LNCAP (cell line): Measurements from ENCODE around the gene HS6ST3.

ENCODE experiments used
- TF ChIP-seq, protein P1 (sequence below): fragments of 450-650 bp; IDR thresholded peaks from 2 replicates; pipeline ENCODE4 v1.5.1; 2017; ENCODE audit warnings: mild to moderate bottlenecking

Gene HS6ST3

DNA sequence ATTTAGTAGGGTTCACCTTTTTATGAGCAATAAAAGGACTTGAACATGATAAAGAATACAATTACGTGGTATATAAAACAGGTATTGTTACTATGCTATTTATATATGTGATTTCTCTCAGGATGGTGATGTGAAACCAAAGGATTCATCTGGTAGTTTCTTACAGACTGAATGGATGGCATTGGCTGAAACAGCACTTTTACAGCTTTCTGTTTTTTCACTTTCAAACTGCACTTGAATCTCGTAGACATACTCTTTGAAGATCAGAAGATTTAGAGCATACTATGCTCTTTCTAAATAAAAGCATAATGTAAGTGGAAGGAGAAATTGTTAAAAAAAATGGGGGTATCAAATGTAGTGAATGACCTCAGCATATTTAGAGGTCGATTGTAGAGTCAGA, 354.8 kb downstream of the HS6ST3 start:
- TF ChIP-seq, protein P1, sequence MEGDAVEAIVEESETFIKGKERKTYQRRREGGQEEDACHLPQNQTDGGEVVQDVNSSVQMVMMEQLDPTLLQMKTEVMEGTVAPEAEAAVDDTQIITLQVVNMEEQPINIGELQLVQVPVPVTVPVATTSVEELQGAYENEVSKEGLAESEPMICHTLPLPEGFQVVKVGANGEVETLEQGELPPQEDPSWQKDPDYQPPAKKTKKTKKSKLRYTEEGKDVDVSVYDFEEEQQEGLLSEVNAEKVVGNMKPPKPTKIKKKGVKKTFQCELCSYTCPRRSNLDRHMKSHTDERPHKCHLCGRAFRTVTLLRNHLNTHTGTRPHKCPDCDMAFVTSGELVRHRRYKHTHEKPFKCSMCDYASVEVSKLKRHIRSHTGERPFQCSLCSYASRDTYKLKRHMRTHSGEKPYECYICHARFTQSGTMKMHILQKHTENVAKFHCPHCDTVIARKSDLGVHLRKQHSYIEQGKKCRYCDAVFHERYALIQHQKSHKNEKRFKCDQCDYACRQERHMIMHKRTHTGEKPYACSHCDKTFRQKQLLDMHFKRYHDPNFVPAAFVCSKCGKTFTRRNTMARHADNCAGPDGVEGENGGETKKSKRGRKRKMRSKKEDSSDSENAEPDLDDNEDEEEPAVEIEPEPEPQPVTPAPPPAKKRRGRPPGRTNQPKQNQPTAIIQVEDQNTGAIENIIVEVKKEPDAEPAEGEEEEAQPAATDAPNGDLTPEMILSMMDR, result no peak

DNA sequence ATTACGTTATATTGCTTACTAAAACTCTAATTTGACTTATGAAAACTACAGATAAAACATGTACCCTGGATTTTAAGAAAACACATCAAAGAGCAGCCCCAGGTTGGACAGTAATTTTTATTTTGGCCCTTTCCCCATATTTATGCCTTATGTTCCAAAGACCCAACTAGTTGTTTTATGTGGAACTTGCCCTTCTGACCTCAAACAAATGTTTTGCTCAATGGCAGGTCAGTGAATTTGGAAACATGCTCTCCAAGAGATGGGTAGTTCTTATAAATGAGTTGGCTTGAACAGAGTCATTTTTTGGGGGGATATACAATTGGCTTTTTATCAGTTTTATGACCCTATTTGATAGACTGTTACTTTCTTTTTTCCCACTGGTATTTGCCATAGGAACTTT, 360.0 kb downstream of the HS6ST3 start:
- TF ChIP-seq, protein P1, result no peak

DNA sequence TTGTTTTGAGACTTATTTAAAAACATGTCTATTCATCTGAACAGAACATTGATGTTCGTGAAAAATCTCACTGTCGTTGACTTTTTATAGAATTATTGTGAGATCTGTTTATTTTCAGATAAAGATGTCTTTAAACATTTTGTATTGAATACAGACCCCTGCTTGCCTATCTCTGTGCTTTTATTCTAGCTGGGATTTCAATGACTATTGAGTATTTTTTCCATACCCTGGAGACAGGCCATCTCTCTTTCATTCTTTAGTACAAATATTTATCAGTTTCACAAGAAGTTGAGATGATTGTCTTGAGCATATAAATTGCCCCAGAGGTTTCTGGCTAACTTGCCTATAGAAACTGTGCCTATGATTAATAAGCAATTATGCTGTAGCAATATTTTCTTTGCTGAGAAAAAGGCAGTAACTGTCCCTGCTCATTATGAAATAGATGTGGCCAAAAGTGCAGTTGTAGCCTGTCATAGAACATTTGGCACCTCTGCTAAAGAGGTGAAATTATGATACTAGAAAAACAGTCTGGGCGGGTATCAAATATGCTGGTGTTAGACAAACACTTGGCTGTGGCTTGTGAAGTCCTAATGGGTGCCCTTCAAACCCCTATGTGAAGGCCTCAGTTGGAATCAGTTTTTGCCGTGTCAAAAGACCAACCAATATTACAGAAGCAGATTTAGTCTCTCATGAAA, 360.6 kb downstream of the HS6ST3 start:
- TF ChIP-seq, protein P1, result no peak

DNA sequence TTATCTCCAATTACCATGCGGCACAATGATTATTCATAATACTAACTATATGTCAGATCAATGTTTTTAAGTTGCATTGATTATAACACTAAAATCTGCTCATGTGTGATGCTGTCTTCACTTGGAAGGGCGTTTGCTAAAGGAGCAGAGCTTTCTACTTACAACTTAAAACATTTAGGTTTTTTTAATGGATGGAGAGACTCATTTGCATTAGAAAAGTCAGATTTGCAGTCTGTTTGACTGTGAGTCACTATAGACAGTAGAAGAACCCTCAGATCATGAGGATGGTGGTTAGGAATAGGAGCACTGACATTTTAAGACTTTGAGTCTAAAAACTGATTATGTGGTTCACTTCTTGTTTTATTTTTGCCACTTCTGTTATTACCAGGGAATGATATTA, 364.6 kb downstream of the HS6ST3 start:
- TF ChIP-seq, protein P1, result no peak

DNA sequence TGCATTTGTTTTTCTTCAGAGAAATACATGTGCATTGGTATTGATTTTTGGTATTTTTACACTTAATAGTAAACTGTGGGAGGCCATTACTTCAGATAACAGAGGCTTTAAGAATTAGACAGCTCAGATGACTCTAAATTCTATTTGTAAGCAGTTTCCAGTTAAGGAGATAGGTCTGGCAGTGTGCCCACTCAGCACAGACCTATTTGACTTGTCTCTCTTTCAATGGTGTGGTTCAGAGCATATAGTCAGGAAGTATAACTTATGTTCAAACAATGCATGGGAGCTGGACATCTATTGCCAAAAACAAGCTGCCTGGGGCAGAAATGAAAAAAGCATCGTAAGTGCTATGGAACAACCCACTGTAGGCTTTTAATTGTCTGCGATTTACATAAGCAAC, 370.7 kb downstream of the HS6ST3 start:
- TF ChIP-seq, protein P1, result no peak

DNA sequence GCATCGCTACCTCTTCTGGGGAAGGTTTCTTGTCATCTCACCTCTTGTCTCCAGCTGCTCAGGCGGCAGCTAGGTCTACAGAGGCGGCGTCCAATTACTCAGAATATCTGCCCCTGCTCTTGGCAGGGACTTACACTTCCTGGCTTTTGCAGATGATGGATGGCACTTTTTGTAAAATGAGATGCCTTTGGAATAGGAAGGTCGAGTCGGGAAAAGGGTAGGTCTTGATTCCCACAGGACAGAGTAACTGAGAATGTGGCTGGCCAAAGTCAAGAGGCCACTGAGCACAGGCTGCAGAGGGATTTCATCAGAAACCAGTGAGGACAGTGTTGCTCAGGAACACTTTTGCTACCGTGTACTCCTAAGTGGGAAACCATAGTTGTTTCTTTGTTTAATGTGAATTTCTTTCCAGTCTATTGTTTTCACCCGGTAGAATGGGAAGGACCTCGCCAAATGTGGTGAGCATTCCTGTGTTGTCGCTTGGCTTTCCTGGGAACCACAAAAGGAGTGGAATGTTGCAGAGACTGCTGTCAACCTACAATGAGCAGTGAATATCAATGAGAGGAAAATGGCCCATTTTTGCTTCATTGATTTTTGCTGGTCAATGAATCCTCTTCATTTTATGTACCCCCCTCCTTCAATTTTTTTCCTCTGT, 383.7 kb downstream of the HS6ST3 start:
- TF ChIP-seq, protein P1, result no peak

DNA sequence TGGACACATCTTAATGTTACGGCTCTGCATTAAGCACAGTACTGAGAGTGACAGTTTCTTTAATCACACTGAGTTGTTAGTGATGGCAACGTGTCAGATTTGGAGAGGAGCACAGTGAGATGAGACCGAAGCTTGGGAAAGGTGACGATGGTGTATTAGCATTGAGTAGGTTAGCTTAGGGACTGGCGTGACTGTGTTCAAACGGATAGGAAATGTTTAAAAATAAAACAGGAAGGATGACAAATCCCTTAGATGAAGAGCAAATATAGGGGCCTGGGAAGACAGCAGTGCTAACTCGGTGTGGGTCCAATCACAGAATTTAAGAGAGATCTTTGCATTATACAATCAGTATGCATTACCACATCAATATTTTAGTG, 384.3 kb downstream of the HS6ST3 start:
- TF ChIP-seq, protein P1, result no peak

DNA sequence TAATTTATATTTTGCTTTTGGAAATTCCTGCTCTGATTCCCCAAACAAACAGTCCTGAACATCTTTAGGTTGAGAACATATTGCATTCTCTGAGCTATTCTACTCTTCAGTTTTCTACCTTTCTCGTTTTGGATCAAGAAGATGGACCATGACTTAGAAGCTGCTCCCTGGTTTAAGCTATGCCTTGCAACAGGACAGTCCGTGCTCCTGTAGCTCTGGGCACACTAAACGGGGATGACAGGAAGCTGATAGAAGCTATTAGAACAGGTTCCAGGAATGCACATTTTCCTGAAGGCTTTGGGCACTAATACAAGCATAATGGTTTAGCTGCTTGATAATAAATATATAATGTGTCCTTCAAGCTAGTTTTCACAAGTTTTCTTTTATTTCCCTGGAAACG, 385.2 kb downstream of the HS6ST3 start:
- TF ChIP-seq, protein P1, result no peak
